ENCODE results near the gene E2F3. TPM values are rescaled to one million over a fixed set of nuclear protein-coding genes. Genes with fewer than 3 reads are reported as not detected.

The E2F3 gene
- total and polyA plus RNA-seq, 5 donors, result 3.9 to 10.1 (median 7.0) TPM

DNA sequence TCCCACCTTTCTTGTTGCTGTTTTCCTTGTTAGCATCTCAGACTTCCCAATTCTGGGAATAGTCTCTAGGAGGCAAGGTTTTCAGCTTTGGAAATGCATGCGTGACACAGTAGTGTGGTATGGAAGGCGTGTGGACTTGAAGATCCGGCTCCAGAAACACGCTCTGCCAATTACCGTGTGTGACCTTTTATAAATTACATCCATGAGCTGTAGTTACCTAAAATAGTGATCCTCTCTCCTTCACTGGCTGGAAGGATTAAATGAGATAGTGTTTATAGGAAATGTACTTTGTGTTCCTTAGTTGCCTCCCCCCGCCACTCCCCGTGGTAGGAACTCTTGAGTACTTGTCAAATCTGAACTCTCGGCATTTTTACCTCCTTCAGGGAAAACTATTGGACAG is 13.0 kb downstream of the E2F3 start:
- no peak for ATAC-seq
- H3K27ac ChIP-seq (ENCODE audit: low read length), result no peak overlapping the region

DNA sequence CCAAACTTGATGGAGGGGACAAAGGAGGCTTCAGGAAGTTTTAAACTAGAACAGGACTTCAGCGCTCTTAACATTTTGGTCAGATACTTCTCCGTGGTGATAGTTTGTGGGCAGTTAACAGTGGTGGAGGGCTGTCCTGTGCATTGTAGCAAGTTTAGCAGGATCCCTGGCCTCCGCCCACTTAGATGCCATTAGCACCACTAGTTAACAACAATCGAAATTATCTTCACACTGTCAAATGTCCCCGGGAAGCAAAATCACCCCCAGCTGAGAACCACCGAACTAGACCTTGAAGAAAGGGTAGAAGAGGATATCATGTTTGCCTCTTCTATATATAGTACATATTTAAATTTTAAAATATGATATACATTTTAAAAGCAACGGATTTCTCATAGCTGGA is 13.6 kb downstream of the E2F3 start:
- Histone ChIP-seq H3K4me1 (ENCODE audit: control insufficient read depth, insufficient read depth, low read length) (peaks cover 5% of the 10 kb centered on the region), H3K27me3 (ENCODE audit: control insufficient read depth, insufficient read depth) (no peaks in the 10 kb centered on the region), H3K27ac (ENCODE audit: low read length) (no peak overlapping the region), H3K4me3 (ENCODE audit: low read length) (no peak overlapping the region), H3K9me3 (ENCODE audit: control insufficient read depth, low read length) (no peaks in the 10 kb centered on the region)
- ATAC-seq, result no peak
- WGBS, result 80% methylated on average over 7 of the region's 7 CpGs
- no peak for DNase-seq
- intact Hi-C loops (cut with DNase I), result loop anchor here in 1 of 4 donors (10.0 kb wide), 1 partner anchor 109 kb away; no protein-coding TSS in a partner anchor

More for the DNA sequence above, 13.0 kb downstream of the E2F3 start:
- WGBS, result 94% methylated on average over 8 of the region's 8 CpGs
- peaks cover 5% of the 10 kb centered on the region for H3K4me1 ChIP-seq (ENCODE audit: control insufficient read depth, insufficient read depth, low read length)
- no peaks in the 10 kb centered on the region for H3K9me3 ChIP-seq (ENCODE audit: control insufficient read depth, low read length)
- no peak for DNase-seq
- H3K27me3 ChIP-seq (ENCODE audit: control insufficient read depth, insufficient read depth), result no peaks in the 10 kb centered on the region
- intact Hi-C loops (cut with DNase I), result loop anchor here in 1 of 4 donors (10.0 kb wide), 1 partner anchor 110 kb away; no protein-coding TSS in a partner anchor
- no peak overlapping the region for H3K4me3 ChIP-seq (ENCODE audit: low read length)

DNA sequence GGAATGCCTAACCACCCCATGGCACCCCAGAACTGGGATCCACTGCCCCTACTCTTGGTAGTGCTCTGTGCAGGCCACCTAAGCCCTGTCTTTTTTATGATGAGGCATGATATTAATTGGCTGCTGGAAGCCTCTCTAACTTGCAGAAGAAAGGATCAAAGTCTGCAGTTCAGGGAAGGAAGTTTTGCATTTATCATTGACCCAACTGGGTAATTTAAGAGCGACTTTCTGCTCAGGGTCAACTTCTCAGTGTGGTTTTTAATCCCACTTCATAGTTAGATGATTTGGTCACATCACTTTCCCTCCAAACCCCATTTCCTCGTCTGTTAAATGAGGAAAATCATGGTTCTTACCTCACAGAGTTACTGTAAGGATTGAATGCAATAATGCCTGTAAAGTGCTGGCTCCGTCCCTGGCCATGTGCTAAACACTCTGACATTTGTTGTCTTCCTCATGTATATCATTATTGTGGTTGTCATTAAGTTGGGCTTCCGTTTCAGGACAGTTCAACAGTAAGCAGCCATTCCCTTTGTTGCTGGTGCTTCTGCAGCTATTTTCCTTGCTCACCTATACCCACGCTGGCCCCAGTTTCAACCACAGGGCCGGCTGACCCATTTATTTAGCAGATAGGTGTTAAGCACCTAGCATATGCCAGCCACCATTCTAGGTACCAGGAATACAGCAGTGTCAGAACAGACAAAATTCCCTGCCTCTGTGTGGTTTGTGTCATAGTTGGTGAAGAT is 14.2 kb downstream of the E2F3 start:
- intact Hi-C loops (cut with DNase I), result loop anchor here in 1 of 4 donors (10.0 kb wide), 1 partner anchor 109 kb away; no protein-coding TSS in a partner anchor
- no peaks in the 10 kb centered on the region for H3K27me3 ChIP-seq (ENCODE audit: control insufficient read depth, insufficient read depth)
- H3K27ac ChIP-seq (ENCODE audit: low read length), result no peak overlapping the region
- 87% methylated on average over 6 of the region's 6 CpGs for WGBS
- H3K4me1 ChIP-seq (ENCODE audit: control insufficient read depth, insufficient read depth, low read length), result peaks cover 5% of the 10 kb centered on the region
- no peak overlapping the region for H3K4me3 ChIP-seq (ENCODE audit: low read length)
- ATAC-seq (no peak), DNase-seq (no peak)
- H3K9me3 ChIP-seq (ENCODE audit: control insufficient read depth, low read length), result no peaks in the 10 kb centered on the region

DNA sequence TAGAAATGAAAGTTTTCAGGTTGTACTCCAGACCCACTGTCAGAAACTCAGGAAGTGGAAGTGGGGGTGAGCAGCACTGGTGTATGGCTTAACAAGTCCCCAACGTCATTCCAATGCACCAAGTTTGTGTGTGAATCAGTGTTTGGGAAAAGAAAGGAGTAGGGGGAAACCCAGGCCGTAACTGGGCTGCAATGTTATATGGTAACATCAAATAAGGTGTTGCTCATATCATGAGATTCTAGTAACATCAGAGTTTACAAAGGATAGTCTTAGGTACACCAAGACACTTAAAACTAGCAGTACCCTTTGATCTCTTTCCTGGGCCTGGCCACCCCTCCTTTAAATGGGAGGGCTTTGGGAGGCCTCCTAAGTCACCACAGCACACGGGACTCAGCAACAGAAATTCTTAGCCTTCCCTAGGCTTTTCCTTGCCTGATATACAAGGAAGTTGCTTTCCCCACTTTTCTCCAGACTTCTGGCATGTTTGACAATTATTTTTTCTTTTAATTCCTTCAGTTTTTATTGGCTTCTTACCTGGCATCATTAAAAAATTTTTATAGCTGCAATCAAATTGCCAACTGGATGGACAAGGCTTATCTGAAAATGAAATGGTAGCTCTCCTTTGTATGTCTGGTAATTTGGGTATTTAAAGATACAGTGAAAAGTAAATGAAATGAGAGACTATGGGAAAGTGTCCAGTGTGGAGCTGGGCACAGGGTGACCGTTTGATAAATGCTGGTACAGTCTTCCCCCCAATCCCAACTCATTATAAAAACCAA is 15.1 kb downstream of the E2F3 start:
- no peak for DNase-seq
- ATAC-seq, result no peak
- Histone ChIP-seq H3K4me1 (ENCODE audit: control insufficient read depth, insufficient read depth, low read length) (peaks cover 5% of the 10 kb centered on the region), H3K4me3 (ENCODE audit: low read length) (no peak overlapping the region), H3K9me3 (ENCODE audit: control insufficient read depth, low read length) (no peaks in the 10 kb centered on the region), H3K27me3 (ENCODE audit: control insufficient read depth, insufficient read depth) (no peaks in the 10 kb centered on the region), H3K27ac (ENCODE audit: low read length) (no peak overlapping the region)
- WGBS, result 67% methylated on average over 4 of the region's 4 CpGs
- intact Hi-C loops (cut with DNase I), result loop anchor here in 1 of 4 donors (10.0 kb wide), 1 partner anchor 108 kb away; no protein-coding TSS in a partner anchor

DNA sequence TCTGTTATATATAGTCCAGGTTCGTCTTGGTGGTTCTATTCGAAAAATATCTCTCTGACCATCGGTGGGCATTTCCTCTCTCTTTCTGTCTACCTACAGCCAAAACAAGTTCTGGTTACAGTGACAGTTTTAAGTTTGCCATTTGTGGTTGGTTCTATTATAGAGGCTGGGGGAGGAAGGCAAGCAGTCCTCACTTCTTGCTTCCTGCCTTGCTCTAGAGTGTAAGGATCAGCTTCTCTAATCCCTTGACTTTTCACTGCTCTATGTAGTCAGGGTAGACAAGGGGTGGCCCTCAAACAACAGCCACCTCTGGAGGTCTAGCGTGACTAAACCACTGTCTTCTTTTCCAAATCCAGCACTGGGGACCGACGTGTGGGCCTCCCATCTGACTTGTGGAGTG is 16.1 kb downstream of the E2F3 start:
- Histone ChIP-seq H3K9me3 (ENCODE audit: control insufficient read depth, low read length) (no peaks in the 10 kb centered on the region), H3K27ac (ENCODE audit: low read length) (no peak overlapping the region), H3K4me1 (ENCODE audit: control insufficient read depth, insufficient read depth, low read length) (peaks cover 5% of the 10 kb centered on the region), H3K4me3 (ENCODE audit: low read length) (no peak overlapping the region), H3K27me3 (ENCODE audit: control insufficient read depth, insufficient read depth) (no peaks in the 10 kb centered on the region)
- intact Hi-C loops (cut with DNase I), result loop anchor here in 1 of 4 donors (10.0 kb wide), 1 partner anchor 107 kb away; no protein-coding TSS in a partner anchor
- ATAC-seq, result no peak
- DNase-seq, result no peak
- 78% methylated on average over 6 of the region's 6 CpGs for WGBS

DNA sequence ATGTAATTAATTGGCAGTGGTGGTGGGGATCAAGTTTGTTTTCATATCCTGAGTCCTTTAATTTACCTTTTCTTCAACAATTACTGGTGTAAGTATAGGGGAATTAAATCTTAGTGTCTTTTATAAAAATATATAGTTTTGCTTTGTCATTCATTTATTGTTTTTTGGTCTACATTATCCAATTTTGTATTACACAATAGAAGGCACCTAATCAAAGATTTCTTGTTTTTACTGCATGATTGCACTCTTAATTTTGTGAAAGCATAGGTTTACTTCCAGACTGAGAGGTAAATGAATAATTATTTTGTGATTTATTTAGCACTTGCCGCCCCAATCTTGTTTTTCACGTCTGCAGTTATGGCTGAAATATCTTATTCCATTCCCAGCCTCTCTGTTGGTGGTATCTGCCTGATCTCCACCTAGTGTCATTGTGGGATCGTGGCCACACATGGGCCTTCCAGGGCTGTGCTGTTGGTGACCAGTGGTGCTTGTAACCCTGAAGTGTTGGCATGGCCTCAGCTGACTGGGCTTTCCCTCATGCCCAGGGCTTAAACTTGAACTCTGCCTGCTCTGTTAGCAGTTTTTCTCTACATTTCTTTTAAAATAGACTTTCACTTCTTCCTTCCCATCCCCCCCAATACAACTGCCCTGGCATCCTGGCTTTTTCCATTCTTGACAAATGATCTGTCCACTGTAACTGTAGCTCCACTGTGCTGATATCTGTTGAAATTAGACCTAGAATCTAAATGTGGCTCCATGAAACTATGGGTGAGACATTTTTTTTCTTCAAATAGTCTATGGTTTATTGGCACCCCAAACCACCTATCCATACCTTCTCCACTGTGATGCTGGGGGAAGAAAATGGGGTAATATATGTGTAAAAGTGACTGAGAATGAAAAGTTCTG is 24.8 kb downstream of the E2F3 start:
- WGBS, result 81% methylated on average over 3 of the region's 3 CpGs

DNA sequence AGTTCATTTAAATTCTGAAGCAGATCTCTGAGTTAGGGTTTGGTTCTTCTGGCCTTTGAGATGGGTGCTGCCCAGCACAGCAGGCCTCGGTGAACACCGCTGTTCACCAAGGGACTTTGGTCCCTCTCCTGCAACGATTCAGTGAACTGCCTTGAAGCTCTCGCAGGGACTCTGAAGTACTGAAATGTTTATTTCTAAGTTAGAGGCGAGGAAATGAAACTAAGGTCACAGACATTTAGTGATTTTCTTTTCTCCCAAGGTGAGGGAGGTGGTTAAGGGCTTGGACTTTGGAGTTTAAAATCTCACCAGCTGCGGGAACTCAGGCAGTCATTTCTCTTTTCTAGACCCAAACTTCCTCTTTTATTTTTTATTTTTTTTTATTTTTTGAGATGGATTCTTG is 26.2 kb downstream of the E2F3 start:
- intact Hi-C loops (cut with DNase I), result no loop called here
- Histone ChIP-seq H3K27ac (ENCODE audit: low read length) (no peak overlapping the region), H3K4me1 (ENCODE audit: control insufficient read depth, insufficient read depth, low read length) (peaks cover 4% of the 10 kb centered on the region), H3K9me3 (ENCODE audit: control insufficient read depth, low read length) (no peaks in the 10 kb centered on the region), H3K4me3 (ENCODE audit: low read length) (no peak overlapping the region), H3K27me3 (ENCODE audit: control insufficient read depth, insufficient read depth) (no peaks in the 10 kb centered on the region)
- ATAC-seq (no peak), DNase-seq (no peak)
- WGBS, result 75% methylated on average over 6 of the region's 6 CpGs

More for the DNA sequence above, 24.8 kb downstream of the E2F3 start:
- Histone ChIP-seq H3K27me3 (ENCODE audit: control insufficient read depth, insufficient read depth) (no peaks in the 10 kb centered on the region), H3K9me3 (ENCODE audit: control insufficient read depth, low read length) (no peaks in the 10 kb centered on the region), H3K27ac (ENCODE audit: low read length) (no peak overlapping the region), H3K4me1 (ENCODE audit: control insufficient read depth, insufficient read depth, low read length) (peaks cover 4% of the 10 kb centered on the region), H3K4me3 (ENCODE audit: low read length) (no peak overlapping the region)
- ATAC-seq (peak in 1 of 2 donors; percentile 46), DNase-seq (no peak)
- intact Hi-C loops (cut with DNase I), result no loop called here

DNA sequence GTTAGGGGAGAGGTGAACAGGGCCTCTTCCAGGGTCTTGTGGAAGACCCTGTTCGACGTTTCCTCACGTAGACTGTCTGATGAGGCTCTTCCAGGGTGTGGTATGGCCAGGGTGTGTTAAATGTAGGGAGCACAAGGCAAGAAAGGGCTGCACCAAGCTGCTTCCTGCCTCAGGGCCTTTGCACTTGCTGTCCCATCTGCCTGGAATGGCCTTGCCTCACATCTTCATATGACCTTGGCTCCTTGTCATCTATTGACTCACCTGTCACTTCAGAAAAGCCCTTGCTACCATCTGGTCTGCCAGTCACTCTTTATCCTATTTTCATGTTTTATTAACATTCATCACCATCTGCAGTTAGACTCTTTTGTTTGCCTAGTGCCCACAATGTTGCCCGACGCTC is 31.0 kb downstream of the E2F3 start:
- intact Hi-C loops (cut with DNase I), result no loop called here
- Histone ChIP-seq H3K4me3 (ENCODE audit: low read length) (no peak overlapping the region), H3K27me3 (ENCODE audit: control insufficient read depth, insufficient read depth) (no peaks in the 10 kb centered on the region), H3K27ac (ENCODE audit: low read length) (no peak overlapping the region), H3K4me1 (ENCODE audit: control insufficient read depth, insufficient read depth, low read length) (peaks cover under 1% of the 10 kb centered on the region), H3K9me3 (ENCODE audit: control insufficient read depth, low read length) (no peaks in the 10 kb centered on the region)
- 98% methylated on average over 5 of the region's 5 CpGs for WGBS
- DNase-seq, result no peak
- ATAC-seq, result no peak

DNA sequence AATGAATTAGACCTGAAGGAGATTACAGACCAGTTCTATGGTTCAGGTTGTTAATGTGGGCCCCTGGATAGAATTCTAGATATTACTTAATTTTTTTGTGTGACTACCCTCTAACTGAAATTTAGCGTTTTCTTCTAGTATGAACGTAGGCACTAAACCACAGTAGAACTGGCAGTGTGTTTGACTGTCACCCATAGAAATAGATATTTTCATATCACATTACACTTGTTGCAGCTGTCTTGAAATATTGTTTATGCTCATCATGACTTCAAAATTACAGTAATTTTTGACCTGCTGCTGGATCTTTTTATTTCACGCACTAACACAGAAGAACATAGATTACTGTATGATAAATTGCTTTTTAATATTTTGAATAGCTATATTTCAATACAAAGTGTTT is 31.6 kb downstream of the E2F3 start:
- intact Hi-C loops (cut with DNase I), result no loop called here

DNA sequence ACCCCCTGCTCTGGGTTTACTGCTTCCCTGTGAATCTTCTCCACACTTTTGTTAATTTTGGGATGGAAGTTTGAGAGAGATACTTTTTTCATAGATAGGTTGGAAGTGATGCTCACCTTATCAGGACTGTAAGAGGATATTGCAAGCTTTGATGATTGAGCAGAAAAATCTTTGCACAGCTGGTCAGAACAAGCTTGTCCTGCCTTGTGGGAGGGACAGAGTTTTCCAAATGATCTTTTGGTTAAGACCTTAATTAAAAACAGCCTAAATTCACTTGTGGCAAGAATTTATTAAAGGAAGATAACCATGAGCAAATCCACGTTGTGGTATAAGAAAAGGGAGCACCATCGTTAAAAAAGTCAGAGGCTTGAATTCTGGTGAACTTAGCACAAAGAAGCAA is 32.2 kb downstream of the E2F3 start:
- DNase-seq (no peak), ATAC-seq (no peak)
- H3K27ac ChIP-seq (ENCODE audit: low read length), result no peak overlapping the region
- H3K4me1 ChIP-seq (ENCODE audit: control insufficient read depth, insufficient read depth, low read length), result peaks cover 1% of the 10 kb centered on the region
- WGBS, result 83% methylated on average over 2 of the region's 2 CpGs
- H3K27me3 ChIP-seq (ENCODE audit: control insufficient read depth, insufficient read depth), result no peaks in the 10 kb centered on the region
- H3K9me3 ChIP-seq (ENCODE audit: control insufficient read depth, low read length), result no peaks in the 10 kb centered on the region
- H3K4me3 ChIP-seq (ENCODE audit: low read length), result no peak overlapping the region
- intact Hi-C loops (cut with DNase I), result no loop called here

More for the DNA sequence above, 31.6 kb downstream of the E2F3 start:
- DNase-seq (no peak), ATAC-seq (no peak)
- WGBS, result 95% methylated on average over 3 of the region's 3 CpGs
- no peaks in the 10 kb centered on the region for H3K9me3 ChIP-seq (ENCODE audit: control insufficient read depth, low read length)
- H3K27ac ChIP-seq (ENCODE audit: low read length), result no peak overlapping the region
- H3K27me3 ChIP-seq (ENCODE audit: control insufficient read depth, insufficient read depth), result no peaks in the 10 kb centered on the region
- H3K4me1 ChIP-seq (ENCODE audit: control insufficient read depth, insufficient read depth, low read length), result peaks cover 1% of the 10 kb centered on the region
- no peak overlapping the region for H3K4me3 ChIP-seq (ENCODE audit: low read length)

All from right cardiac atrium (tissue), 5 donors.